Measurements from ENCODE around the gene PPP4R3B. TPM values are rescaled to one million over a fixed set of nuclear protein-coding genes. Genes with fewer than 3 reads are reported as not detected.
"Not testable (repeated sequence)": the region's sequence is repeated elsewhere in the genome, so short reads cannot be mapped to it uniquely, and the experiment has no call there.

Gene PPP4R3B
- total RNA-seq, 2 experiments from 2014 or later, result 42.3 to 68.4 TPM

- H3K36me3 ChIP-seq (ENCODE audit: insufficient read depth, low read length), result peaks cover 86% of the 10 kb centered on the region
- CTCF ChIA-PET (ENCODE audit: unreplicated experiment), result interaction anchor here (0.9 kb wide), 1 partner anchor 10 kb away, joined by 3 read pairs; no protein-coding TSS in a partner anchor
These were observed 64.1 kb downstream of the PPP4R3B start for GRCh38 chr2:55553321-55553720.

GRCh38 chr2:55550368-55551102 is 66.9 kb downstream of the PPP4R3B start:
- ChIA-PET POLR2A (interaction anchor here (0.6 to 1.1 kb wide), 2 partner anchors 31 to 32 kb away, joined by 5 to 6 read pairs; partner anchors contain the start of gene CFAP36), CTCF (ENCODE audit: unreplicated experiment) (no interaction called here)
- Histone ChIP-seq H3K4me2 (ENCODE audit: low read length) (no peak overlapping the region), H3K36me3 (ENCODE audit: insufficient read depth, low read length) (peaks cover 70% of the 10 kb centered on the region), H4K20me1 (ENCODE audit: insufficient read depth, low read length) (no peaks in the 10 kb centered on the region), H2AFZ (ENCODE audit: low read length) (no peak overlapping the region), H3K9me3 (ENCODE audit: low read length) (no peaks in the 10 kb centered on the region), H3K79me2 (ENCODE audit: insufficient read depth, low read depth, low read length) (no peaks in the 10 kb centered on the region), H3K27ac (ENCODE audit: low read depth, low read length, poor library complexity, severe bottlenecking) (no peak overlapping the region), H3K4me3 (ENCODE audit: low read depth, low read length, poor library complexity, severe bottlenecking) (no peak overlapping the region), H3K9me2 (ENCODE audit: insufficient read depth, low read length) (no peaks in the 10 kb centered on the region), H3K4me1 (ENCODE audit: insufficient read depth, low read length, poor library complexity, severe bottlenecking) (no peaks in the 10 kb centered on the region)
- intact Hi-C loops (cut with micrococcal nuclease; ENCODE audit: unreplicated experiment), result no loop called here
- TF ChIP-seq EZH2phosphoT487 (IDR thresholded peaks at IDR 0.05; ENCODE audit: borderline replicate concordance, low read depth, low read length), result no peak
- DNase-seq (ENCODE audit: low spot score), result no peak
- BruUV-seq (replicated peaks), result no TSS peak

More at GRCh38 chr2:55553321-55553720, 64.1 kb downstream of the PPP4R3B start:
- BruUV-seq (replicated peaks), result no TSS peak
- no peaks in the 10 kb centered on the region for H4K20me1 ChIP-seq (ENCODE audit: insufficient read depth, low read length)
- H3K27ac ChIP-seq (ENCODE audit: low read depth, low read length, poor library complexity, severe bottlenecking), result no peak overlapping the region
- no peak for DNase-seq (ENCODE audit: low spot score)
- H3K4me1 ChIP-seq (ENCODE audit: insufficient read depth, low read length, poor library complexity, severe bottlenecking), result no peaks in the 10 kb centered on the region
- H3K9me3 ChIP-seq (ENCODE audit: low read length), result no peaks in the 10 kb centered on the region
- H3K79me2 ChIP-seq (ENCODE audit: insufficient read depth, low read depth, low read length), result no peaks in the 10 kb centered on the region
- intact Hi-C loops (cut with micrococcal nuclease; ENCODE audit: unreplicated experiment), result no loop called here
- no peak overlapping the region for H2AFZ ChIP-seq (ENCODE audit: low read length)
- no peaks in the 10 kb centered on the region for H3K9me2 ChIP-seq (ENCODE audit: insufficient read depth, low read length)
- POLR2A ChIA-PET, result interaction anchor here (0.5 to 1.1 kb wide), 3 partner anchors 116 to 1681 kb away, joined by 3 read pairs; no protein-coding TSS in a partner anchor
- no peak overlapping the region for H3K4me3 ChIP-seq (ENCODE audit: low read depth, low read length, poor library complexity, severe bottlenecking)
- no peak overlapping the region for H3K4me2 ChIP-seq (ENCODE audit: low read length)
- no peak for TF ChIP-seq CTCF (conservative IDR thresholded peaks at IDR 0.05; ENCODE audit: low read length)
- TF ChIP-seq EZH2phosphoT487 (IDR thresholded peaks at IDR 0.05; ENCODE audit: borderline replicate concordance, low read depth, low read length), result no peak

DNA sequence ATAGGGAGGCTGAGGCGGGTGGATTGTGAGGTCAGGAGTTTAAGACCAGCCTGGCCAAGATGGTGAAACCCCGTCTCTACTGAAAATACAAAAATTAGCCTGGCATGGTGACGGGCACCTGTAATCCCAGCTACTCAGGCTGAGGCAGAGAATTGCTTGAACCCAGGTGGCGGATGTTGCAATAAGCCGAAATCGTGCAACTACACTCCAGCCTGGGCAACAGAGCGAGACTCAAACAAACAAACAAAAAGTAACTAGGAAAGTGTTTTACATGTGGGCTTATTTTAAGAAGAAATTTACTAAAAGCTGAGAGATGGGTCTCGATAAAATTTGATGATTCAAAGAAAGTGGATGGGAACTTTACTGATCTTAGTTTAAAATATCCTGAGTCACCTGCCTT is 69.7 kb downstream of the PPP4R3B start:
- peaks cover 47% of the 10 kb centered on the region for H3K36me3 ChIP-seq (ENCODE audit: insufficient read depth, low read length)
- DNase-seq (ENCODE audit: low spot score); H3K4me3 ChIP-seq (ENCODE audit: low read depth, low read length, poor library complexity, severe bottlenecking); H2AFZ ChIP-seq (ENCODE audit: low read length); CTCF ChIA-PET (ENCODE audit: unreplicated experiment); H4K20me1 ChIP-seq (ENCODE audit: insufficient read depth, low read length); H3K9me3 ChIP-seq (ENCODE audit: low read length); H3K9me2 ChIP-seq (ENCODE audit: insufficient read depth, low read length); H3K27ac ChIP-seq (ENCODE audit: low read depth, low read length, poor library complexity, severe bottlenecking); intact Hi-C loops (cut with micrococcal nuclease; ENCODE audit: unreplicated experiment); BruUV-seq (replicated peaks); H3K4me1 ChIP-seq (ENCODE audit: insufficient read depth, low read length, poor library complexity, severe bottlenecking); H3K4me2 ChIP-seq (ENCODE audit: low read length); H3K79me2 ChIP-seq (ENCODE audit: insufficient read depth, low read depth, low read length): not testable (repeated sequence)
- POLR2A ChIA-PET, result interaction anchor here (1.0 kb wide), 1 partner anchor 27 kb away, joined by 3 read pairs; no protein-coding TSS in a partner anchor

Measured in OCI-LY7 (cell line).